Thymus (tissue), 11 donors: Measurements from ENCODE around the gene EFNA4. TPM values are rescaled to one million over a fixed set of nuclear protein-coding genes. Genes with fewer than 3 reads are reported as not detected.
"Not testable (repeated sequence)": the region's sequence is repeated elsewhere in the genome, so short reads cannot be mapped to it uniquely, and the experiment has no call there.

ENCODE experiments used
- DNase-seq, 9 donors: peaks; one replicate each; pipeline ENCODE4 v3.0.0-alpha.2; 2013; ENCODE audit warnings: low spot score in 9 of 9, low read depth in 6 of 9, missing footprints in 1 of 9
- H3K27ac ChIP-seq, 2 donors: one replicate each; pipeline ENCODE4 v1.5.1; 2013; ENCODE audit warnings: control low read depth in 1 of 2, low read depth in 1 of 2, low read length in 1 of 2, mild to moderate bottlenecking in 1 of 2, moderate library complexity in 1 of 2
- H3K27me3 ChIP-seq, 2 donors: one replicate each; pipeline ENCODE4 v1.5.1; 2013; ENCODE audit warnings: low read length in 1 of 2; ENCODE audit not compliant: control insufficient read depth in 2 of 2, insufficient read depth in 1 of 2
- H3K36me3 ChIP-seq, 2 donors: one replicate each; pipeline ENCODE4 v1.5.1; 2013; ENCODE audit warnings: low read length in 1 of 2, mild to moderate bottlenecking in 1 of 2, moderate library complexity in 1 of 2; ENCODE audit not compliant: control insufficient read depth in 2 of 2, insufficient read depth in 2 of 2
- H3K4me1 ChIP-seq, 2 donors: one replicate each; pipeline ENCODE4 v1.5.1; 2013; ENCODE audit warnings: low read length in 2 of 2; ENCODE audit not compliant: control insufficient read depth in 2 of 2, insufficient read depth in 2 of 2
- H3K4me3 ChIP-seq, 2 donors: one replicate each; pipeline ENCODE4 v1.5.1; 2013; ENCODE audit warnings: low read length in 2 of 2, control low read depth in 1 of 2, mild to moderate bottlenecking in 1 of 2
- H3K9me3 ChIP-seq, 2 donors: one replicate each; pipeline ENCODE4 v1.5.1; 2013; ENCODE audit warnings: low read length in 1 of 2, mild to moderate bottlenecking in 1 of 2; ENCODE audit not compliant: control insufficient read depth in 2 of 2, insufficient read depth in 1 of 2
- WGBS: extraction: QIAGEN DNeasy Blood & Tissue Kit; methylation state at CpG from one replicate; pipeline ENCODE4 v1.1.7; 2013; 5-methylcytosine and 5-hydroxymethylcytosine counted together
- polyA plus RNA-seq: library from polyadenylated mRNA; stranded (reverse); fragments of 200-250 nt; gene quantifications from one replicate; pipeline ENCODE4 v1.2.3, GENCODE V29; 2013
- total RNA-seq: library from RNA; stranded (reverse); fragments of 120-200 nt; gene quantifications from one replicate; pipeline ENCODE4 v1.2.4, GENCODE V29; 2013
- donor health status: healthy.

EFNA4 gene
- total and polyA plus RNA-seq, 2 donors = 4.9 to 7.4 TPM

- Histone ChIP-seq H3K4me1 (no peaks in the 10 kb centered on the region), H3K36me3 (no peaks in the 10 kb centered on the region), H3K27ac (no peak overlapping the region), H3K4me3 (no peak overlapping the region), H3K9me3 (peaks cover 0 to 3% of the 10 kb centered on the region in 2 donors), H3K27me3 (peaks cover 0 to 28% of the 10 kb centered on the region in 2 donors)
- no peak for DNase-seq
- 94% methylated on average over 5 of the region's 5 CpGs for WGBS
Observed at GRCh38 chr1:155116113-155116764, 52.7 kb downstream of the EFNA4 start.

- H3K27ac ChIP-seq = no peak overlapping the region
- no peaks in the 10 kb centered on the region for H3K9me3 ChIP-seq
- 84% methylated on average over 4 of the region's 4 CpGs for WGBS
- DNase-seq = no peak
- H3K27me3 ChIP-seq = peaks cover 0 to 36% of the 10 kb centered on the region in 2 donors
- H3K4me1 ChIP-seq = no peaks in the 10 kb centered on the region
- H3K4me3 ChIP-seq = no peak overlapping the region
- no peaks in the 10 kb centered on the region for H3K36me3 ChIP-seq
Observed at GRCh38 chr1:155117610-155118009, 54.1 kb downstream of the EFNA4 start.

DNA sequence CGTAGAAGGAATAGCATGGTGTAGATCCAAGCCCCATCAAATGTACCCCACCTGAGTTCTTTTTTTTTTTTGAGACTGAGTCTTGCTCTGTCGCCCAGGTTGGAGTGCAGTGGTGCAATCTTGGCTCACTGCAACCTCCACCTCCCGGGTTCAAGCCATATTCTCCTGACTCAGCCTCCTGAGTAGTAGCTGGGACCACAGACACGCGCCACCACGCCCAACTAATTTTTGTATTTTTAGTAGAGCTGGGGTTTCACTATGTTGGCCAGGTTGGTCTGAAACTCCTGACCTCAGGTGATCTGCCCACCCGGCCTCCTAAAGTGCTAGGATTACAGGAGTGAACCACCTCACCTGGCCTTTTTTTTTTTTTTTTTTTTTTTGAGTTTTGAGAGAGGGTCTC is 54.5 kb downstream of the EFNA4 start:
- 93% methylated on average over 7 of the region's 7 CpGs for WGBS
- H3K4me3 ChIP-seq, DNase-seq: not testable (repeated sequence)

More for the DNA sequence above, 54.5 kb downstream of the EFNA4 start:
- not testable (repeated sequence) for H3K9me3 ChIP-seq, H3K36me3 ChIP-seq, H3K27ac ChIP-seq, H3K4me1 ChIP-seq
- H3K27me3 ChIP-seq = peaks cover 0 to 36% of the 10 kb centered on the region in 2 donors

Other genes starting within 250 kb of the EFNA4 start
- gene KCNN3, start 193.5 kb upstream of the EFNA4 start, total RNA-seq = 1.8 TPM
- gene KCNN3, start 193.5 kb upstream of the EFNA4 start, polyA plus RNA-seq = 0.64 TPM
- 14.7 TPM for gene PMVK, start 127.0 kb upstream of the EFNA4 start, total RNA-seq
- gene PMVK, start 127.0 kb upstream of the EFNA4 start, polyA plus RNA-seq = 27.5 TPM
- gene PBXIP1, start 107.6 kb upstream of the EFNA4 start, total RNA-seq = 91.5 TPM
- 104 TPM for gene PBXIP1, start 107.6 kb upstream of the EFNA4 start, polyA plus RNA-seq
- 15.3 TPM for gene PYGO2, start 102.0 kb upstream of the EFNA4 start, total RNA-seq
- 24.5 TPM for gene PYGO2, start 102.0 kb upstream of the EFNA4 start, polyA plus RNA-seq
- 30.5 TPM for gene SHC1, start 93.0 kb upstream of the EFNA4 start, total RNA-seq
- 66.7 TPM for gene SHC1, start 93.0 kb upstream of the EFNA4 start, polyA plus RNA-seq
- 113 TPM for gene CKS1B, start 89.1 kb upstream of the EFNA4 start, total RNA-seq
- 32.8 TPM for gene CKS1B, start 89.1 kb upstream of the EFNA4 start, polyA plus RNA-seq
- 26.7 TPM for gene FLAD1, start 80.4 kb upstream of the EFNA4 start, total RNA-seq
- gene FLAD1, start 80.4 kb upstream of the EFNA4 start, polyA plus RNA-seq = 34.8 TPM
- 0.09 TPM for gene LENEP, start 70.2 kb upstream of the EFNA4 start, total RNA-seq
- gene LENEP, start 70.2 kb upstream of the EFNA4 start, polyA plus RNA-seq = 0.16 TPM
- gene ZBTB7B, start 60.9 kb upstream of the EFNA4 start, total RNA-seq = 12.1 TPM
- 21.9 TPM for gene ZBTB7B, start 60.9 kb upstream of the EFNA4 start, polyA plus RNA-seq
- 0.24 TPM for gene DCST2, start 30.0 kb upstream of the EFNA4 start, total RNA-seq
- gene DCST2, start 30.0 kb upstream of the EFNA4 start, polyA plus RNA-seq = 7.8 TPM
- gene DCST1, start 29.9 kb upstream of the EFNA4 start, total RNA-seq = not detected
- gene DCST1, start 29.9 kb upstream of the EFNA4 start, polyA plus RNA-seq = not detected
- 12.2 TPM for gene ADAM15, start 12.4 kb upstream of the EFNA4 start, total RNA-seq
- gene ADAM15, start 12.4 kb upstream of the EFNA4 start, polyA plus RNA-seq = 91.5 TPM
- 2.1 TPM for gene EFNA3, start 15.1 kb downstream of the EFNA4 start, total RNA-seq
- 3.4 TPM for gene EFNA3, start 15.1 kb downstream of the EFNA4 start, polyA plus RNA-seq
- 14.5 TPM for gene EFNA1, start 64.1 kb downstream of the EFNA4 start, total RNA-seq
- gene EFNA1, start 64.1 kb downstream of the EFNA4 start, polyA plus RNA-seq = 52.6 TPM
- gene SLC50A1, start 72.1 kb downstream of the EFNA4 start, total RNA-seq = 25.7 TPM
- 54.5 TPM for gene SLC50A1, start 72.1 kb downstream of the EFNA4 start, polyA plus RNA-seq
- 34.0 TPM for gene DPM3, start 76.8 kb downstream of the EFNA4 start, total RNA-seq
- 155 TPM for gene DPM3, start 76.8 kb downstream of the EFNA4 start, polyA plus RNA-seq
- 97.7 TPM for gene KRTCAP2, start 109.6 kb downstream of the EFNA4 start, total RNA-seq
- gene KRTCAP2, start 109.6 kb downstream of the EFNA4 start, polyA plus RNA-seq = 223 TPM
- gene TRIM46, start 110.1 kb downstream of the EFNA4 start, total RNA-seq = 1.9 TPM
- gene TRIM46, start 110.1 kb downstream of the EFNA4 start, polyA plus RNA-seq = 4.3 TPM
- 7.6 TPM for gene THBS3, start 144.2 kb downstream of the EFNA4 start, total RNA-seq
- gene THBS3, start 144.2 kb downstream of the EFNA4 start, polyA plus RNA-seq = 46.1 TPM
- gene MTX1, start 145.0 kb downstream of the EFNA4 start, total RNA-seq = 35.1 TPM
- gene MTX1, start 145.0 kb downstream of the EFNA4 start, polyA plus RNA-seq = 36.8 TPM
- 2.1 TPM for gene ENTREP3, start 191.7 kb downstream of the EFNA4 start, total RNA-seq
- gene ENTREP3, start 191.7 kb downstream of the EFNA4 start, polyA plus RNA-seq = 12.5 TPM
- 29.1 TPM for gene SCAMP3, start 198.6 kb downstream of the EFNA4 start, total RNA-seq
- 59.1 TPM for gene SCAMP3, start 198.6 kb downstream of the EFNA4 start, polyA plus RNA-seq
- gene CLK2, start 209.8 kb downstream of the EFNA4 start, total RNA-seq = 28.9 TPM
- gene CLK2, start 209.8 kb downstream of the EFNA4 start, polyA plus RNA-seq = 86.5 TPM
- 0.76 TPM for gene HCN3, start 213.7 kb downstream of the EFNA4 start, total RNA-seq
- 2.6 TPM for gene HCN3, start 213.7 kb downstream of the EFNA4 start, polyA plus RNA-seq
- 0.19 TPM for gene PKLR, start 237.7 kb downstream of the EFNA4 start, total RNA-seq
- 0.05 TPM for gene PKLR, start 237.7 kb downstream of the EFNA4 start, polyA plus RNA-seq
- gene FDPS, start 245.1 kb downstream of the EFNA4 start, total RNA-seq = 175 TPM
- gene FDPS, start 245.1 kb downstream of the EFNA4 start, polyA plus RNA-seq = 119 TPM